K562 (cell line): ENCODE results near the gene TMEM266. TPM values are rescaled to one million over a fixed set of nuclear protein-coding genes. Genes with fewer than 3 reads are reported as not detected.

Source experiments
- ATAC-seq: fragments of 200-7000 bp; cut with Tn5 transposase; 3 replicates; pipeline ENCODE4 v1.9.1; 2020; ENCODE audit warnings: moderate library complexity
- Bru-seq: library from RNA; stranded (reverse); fragments of 400-500 nt; gene quantifications from one replicate; lab custom pipeline; 2021; lab: Mats Ljungman, UMichigan
- BruChase-seq, 2 experiments: library from RNA; stranded (reverse); fragments of 400-500 nt; gene quantifications; one replicate each; lab custom pipeline; 2021; lab: Mats Ljungman, UMichigan
- BruUV-seq: library from RNA; stranded (reverse); fragments of 400-500 nt; replicated peaks from 2 replicates; lab custom pipeline; 2021; lab: Mats Ljungman, UMichigan
- CTCF ChIA-PET: fragments of 300-600 bp; formaldehyde crosslinking; extraction: SDS; loops from one replicate; lab custom pipeline; 2021; ENCODE audit warnings: low intra/inter-chr PET ratio; lab: Yijun Ruan, JAX
- POLR2A ChIA-PET: fragments of 300-600, 350-650 bp; sonication (Branson Sonifier 250); formaldehyde crosslinking; extraction: SDS; loops from one replicate; lab custom pipeline; 2021; ENCODE audit warnings: antibody characterized with exemption, inconsistent platforms; lab: Yijun Ruan, JAX
- DNase-seq, 4 experiments: peaks; one replicate each; pipeline versions ENCODE4 v3.0.0 to v3.0.0-alpha.2; 2011 to 2018; ENCODE audit warnings: low spot score in 3 of 4, mixed read lengths in 3 of 4; ENCODE audit errors: extremely low read depth in 1 of 4
- FAIRE-seq: peaks from 2 replicates; lab custom pipeline; 2011; peaks lifted over from hg19 to GRCh38; lab: Jason Lieb, UNC
- H2AFZ ChIP-seq: 2 replicates; pipeline ENCODE4 v1.6.0; 2011; ENCODE audit warnings: low read depth, low read length, control low read depth, inconsistent platforms
- H3K27ac ChIP-seq: fragments of 200-600 bp; 3 replicates; pipeline ENCODE4 v1.8.0; 2011; ENCODE audit warnings: low read depth, mild to moderate bottlenecking, control low read depth, inconsistent platforms, low read length, moderate library complexity, mixed read lengths; ENCODE audit errors: extremely low read depth
- H3K27me3 ChIP-seq, 2 experiments: fragments of 300-600 bp in 1 of 2; 2 replicates in 1 of 2; 3 replicates in 1 of 2; pipeline versions ENCODE4 v1.6.0 to v1.8.0; 2011; ENCODE audit warnings: inconsistent platforms in 2 of 2, low read length in 2 of 2, mild to moderate bottlenecking in 1 of 2, mixed read lengths in 1 of 2, moderate library complexity in 1 of 2; ENCODE audit not compliant: control insufficient read depth in 2 of 2, insufficient read depth in 2 of 2
- H3K36me3 ChIP-seq: fragments of 300-600 bp; 3 replicates; pipeline ENCODE4 v1.8.0; 2011; ENCODE audit warnings: mild to moderate bottlenecking, low read length, inconsistent platforms; ENCODE audit not compliant: control insufficient read depth, insufficient read depth
- H3K4me1 ChIP-seq, 2 experiments: fragments of 200-600 bp in 1 of 2; replicated peaks in 1 of 2; 2 replicates in 1 of 2; 3 replicates in 1 of 2; pipeline versions ENCODE4 v1.5.1 to v1.8.0; 2011; ENCODE audit warnings: inconsistent platforms in 2 of 2, low read length in 2 of 2, mild to moderate bottlenecking in 1 of 2, mixed read lengths in 1 of 2, moderate library complexity in 1 of 2; ENCODE audit not compliant: control insufficient read depth in 2 of 2, insufficient read depth in 2 of 2
- H3K4me2 ChIP-seq: 2 replicates; pipeline ENCODE4 v1.6.1; 2011; ENCODE audit warnings: low read length, control low read depth, inconsistent platforms, mixed read lengths; ENCODE audit not compliant: insufficient read depth
- H3K4me3 ChIP-seq: fragments of 200-600 bp; sonication (generic), shearing (Covaris generic); 2 replicates; pipeline ENCODE4 v1.5.1; 2016; ENCODE audit warnings: control low read depth, inconsistent platforms
- H3K79me2 ChIP-seq: fragments of 200-600 bp; 3 replicates; pipeline ENCODE4 v1.8.0; 2011; ENCODE audit warnings: low read length, inconsistent platforms; ENCODE audit not compliant: control insufficient read depth, insufficient read depth
- H3K9ac ChIP-seq, 2 experiments: 2 replicates each; pipeline versions ENCODE4 v1.6.0 to v1.6.1; 2011; ENCODE audit warnings: low read depth in 2 of 2, low read length in 2 of 2, control low read depth in 1 of 2, inconsistent platforms in 1 of 2, mild to moderate bottlenecking in 1 of 2, mixed read lengths in 1 of 2; ENCODE audit not compliant: insufficient read depth in 1 of 2
- H3K9me1 ChIP-seq: one replicate; pipeline ENCODE4 v1.6.0; 2011; ENCODE audit warnings: inconsistent platforms, mild to moderate bottlenecking, low read length, moderate library complexity; ENCODE audit not compliant: control insufficient read depth, insufficient read depth
- H3K9me3 ChIP-seq: replicated peaks from 2 replicates; pipeline ENCODE4 v1.5.1; 2011; ENCODE audit warnings: low read depth, low read length, inconsistent platforms; ENCODE audit not compliant: control insufficient read depth, insufficient read depth
- H4K20me1 ChIP-seq: replicated peaks from 2 replicates; pipeline ENCODE4 v1.6.1; 2011; ENCODE audit warnings: low read length, inconsistent platforms, mixed read lengths; ENCODE audit not compliant: control insufficient read depth, insufficient read depth
- ILK ChIP-seq: fragments of 450-650 bp; IDR thresholded peaks from 2 replicates; pipeline ENCODE4 v1.6.1; 2016; ENCODE audit warnings: missing genetic modification characterization, low read depth, mild to moderate bottlenecking, missing compliant biosample characterization, moderate library complexity, borderline replicate concordance
- NR4A1 ChIP-seq, 2 experiments: fragments of 250-450 bp in 1 of 2; fragments of 450-650 bp in 1 of 2; sonication (Bioruptor Pico) in 1 of 2; IDR thresholded peaks; 2 replicates each; pipeline versions ENCODE4 v1.4.0 to v1.6.1; 2016 to 2020; ENCODE audit warnings: mild to moderate bottlenecking in 2 of 2, missing compliant biosample characterization in 1 of 2, missing genetic modification characterization in 1 of 2, moderate library complexity in 1 of 2
- ZBTB7A ChIP-seq: IDR thresholded peaks from 2 replicates; pipeline ENCODE4 v1.6.1; 2011; ENCODE audit warnings: low read depth, mild to moderate bottlenecking, low read length, moderate library complexity, borderline replicate concordance; ENCODE audit not compliant: control insufficient read depth
- ZNF76 ChIP-seq: fragments of 250-450 bp; sonication (Bioruptor Pico); IDR thresholded peaks from 2 replicates; pipeline ENCODE4 v1.4.0; 2020; ENCODE audit warnings: mild to moderate bottlenecking, moderate library complexity, borderline replicate concordance
- WGBS: fragments of 100-300 bp; shearing (Covaris generic); methylation state at CpG from one replicate; pipeline ENCODE4 v1.1.6; 2016; ENCODE audit warnings: low coverage, mixed read lengths; ENCODE audit not compliant: insufficient coverage; ENCODE audit errors: missing lambda C conversion rate; 5-methylcytosine and 5-hydroxymethylcytosine counted together
- in situ Hi-C: fragments of 300-500 bp; cut with MboI; formaldehyde crosslinking; loops from 4 replicates; pipeline ENCODE4 v1.15.0; 2018; ENCODE audit warnings: inconsistent platforms, mixed read lengths
- intact Hi-C: fragments of 100-400 bp; cut with micrococcal nuclease; formaldehyde crosslinking; loops from 2 replicates; pipeline ENCODE4 v1.14.2; 2022
- long read RNA-seq, 3 experiments: library from polyadenylated mRNA in 2 of 3; library from RNA in 1 of 3; unstranded in 2 of 3; stranded (forward) in 1 of 3; transcript quantifications; one replicate each; pipeline ENCODE4 v2.0.0, GENCODE V29; 2019 to 2022
- polyA minus RNA-seq, 3 experiments: library from RNA; depleted of rRNA, polyadenylated mRNA; stranded (reverse); fragments of >200 nt; gene quantifications; 2 replicates each; pipeline ENCODE4 v1.2.3, GENCODE V29; 2011
- polyA plus RNA-seq, 8 experiments: library from polyadenylated mRNA; depleted of rRNA in 4 of 8; stranded (reverse) in 5 of 8; unstranded in 3 of 8; fragments of >200 nt; fragmentation: Nextera tagmentation in 2 of 8; fragmentation: Illumina TruSeq in 1 of 8; extraction: Ambion mirVana in 2 of 8; extraction: Trizol in 1 of 8; gene quantifications; 2 replicates each; pipeline versions ENCODE4 v1.2.1 to v1.2.3, GENCODE V29; 2011 to 2014; ENCODE audit warnings: inconsistent platforms in 1 of 8, missing spikeins in 1 of 8
- total RNA-seq, 7 experiments: library from RNA; depleted of rRNA in 6 of 7; stranded (reverse); fragments of >200 nt in 6 of 7; fragmentation: Illumina TruSeq in 2 of 7; extraction: Trizol in 2 of 7; gene quantifications; 2 replicates each; pipeline versions ENCODE4 v1.2.1 to v1.2.3, GENCODE V29; 2011 to 2021; ENCODE audit warnings: low replicate concordance in 1 of 7
- TF ChIP-seq, protein P1 (sequence below): fragments of 200-800 bp; sonication (Bioruptor generic); IDR thresholded peaks from 2 replicates; pipeline ENCODE4 v1.6.1; 2017; ENCODE audit warnings: missing genetic modification characterization, missing compliant biosample characterization
- TF ChIP-seq, protein P2 (sequence below): sonication (generic); formaldehyde crosslinking; IDR thresholded peaks from 2 replicates; pipeline ENCODE4 v1.8.0; 2023; ENCODE audit warnings: mild to moderate bottlenecking, missing genetic modification reagents

Gene TMEM266, protein sequence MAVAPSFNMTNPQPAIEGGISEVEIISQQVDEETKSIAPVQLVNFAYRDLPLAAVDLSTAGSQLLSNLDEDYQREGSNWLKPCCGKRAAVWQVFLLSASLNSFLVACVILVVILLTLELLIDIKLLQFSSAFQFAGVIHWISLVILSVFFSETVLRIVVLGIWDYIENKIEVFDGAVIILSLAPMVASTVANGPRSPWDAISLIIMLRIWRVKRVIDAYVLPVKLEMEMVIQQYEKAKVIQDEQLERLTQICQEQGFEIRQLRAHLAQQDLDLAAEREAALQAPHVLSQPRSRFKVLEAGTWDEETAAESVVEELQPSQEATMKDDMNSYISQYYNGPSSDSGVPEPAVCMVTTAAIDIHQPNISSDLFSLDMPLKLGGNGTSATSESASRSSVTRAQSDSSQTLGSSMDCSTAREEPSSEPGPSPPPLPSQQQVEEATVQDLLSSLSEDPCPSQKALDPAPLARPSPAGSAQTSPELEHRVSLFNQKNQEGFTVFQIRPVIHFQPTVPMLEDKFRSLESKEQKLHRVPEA
- total RNA-seq (2011; cell fraction: chromatin; rRNA removed; ENCODE audit: low replicate concordance): not detected in 2 replicates
- total RNA-seq (2011; cell fraction: nucleolus; rRNA removed): not detected in 2 replicates
- total RNA-seq (2011; cell fraction: nucleoplasm; rRNA removed): not detected in 2 replicates
- total RNA-seq (2014; rRNA removed) (not detected in 2 replicates), total RNA-seq (2014; rRNA removed; fragmentation: Illumina TruSeq; extraction: Trizol) (not detected in 2 replicates), total RNA-seq (2015; rRNA removed; fragmentation: Illumina TruSeq; extraction: Trizol) (not detected in 2 replicates), total RNA-seq (2021) (not detected in 2 replicates), polyA plus RNA-seq (2011; rRNA removed) (not detected in 2 replicates), polyA plus RNA-seq (2014; fragmentation: Illumina TruSeq; extraction: Trizol) (not detected in 2 replicates), polyA plus RNA-seq (2014; fragmentation: Nextera tagmentation; extraction: Ambion mirVana) (not detected), polyA plus RNA-seq (2014; rRNA removed) (not detected in 2 replicates), polyA minus RNA-seq (2011; rRNA and poly(A)+ RNA removed) (not detected in 2 replicates), Bru-seq, nascent RNA (percentile 7 among the genes with signal in this experiment), BruChase-seq, experiment 1, labeled RNA remaining after a 2-hour chase (percentile 10 among the genes with signal in this experiment), BruChase-seq, experiment 2, labeled RNA remaining after a 6-hour chase (percentile 13 among the genes with signal in this experiment)
- polyA plus RNA-seq (2011; cell fraction: cytosol; rRNA removed): not detected in 2 replicates
- 0.06 TPM in 1 of 2 replicates, not detected in the other for polyA plus RNA-seq (2011; cell fraction: nucleus; rRNA removed)
- 0.12 and 0.48 TPM in 2 replicates for polyA plus RNA-seq (2012)
- not detected in 2 replicates for polyA minus RNA-seq (2011; cell fraction: cytosol; rRNA and poly(A)+ RNA removed)
- not detected in 2 replicates for polyA minus RNA-seq (2011; cell fraction: nucleus; rRNA and poly(A)+ RNA removed)
- long read RNA-seq, experiment 1, partial matches to known transcripts: 0 of 3 reads
- long read RNA-seq, experiment 1, other reads (novel, unspliced or antisense): 3 of 3 reads
- long read RNA-seq, experiment 2: 0 reads
- long read RNA-seq, experiment 3: 0 reads

DNA sequence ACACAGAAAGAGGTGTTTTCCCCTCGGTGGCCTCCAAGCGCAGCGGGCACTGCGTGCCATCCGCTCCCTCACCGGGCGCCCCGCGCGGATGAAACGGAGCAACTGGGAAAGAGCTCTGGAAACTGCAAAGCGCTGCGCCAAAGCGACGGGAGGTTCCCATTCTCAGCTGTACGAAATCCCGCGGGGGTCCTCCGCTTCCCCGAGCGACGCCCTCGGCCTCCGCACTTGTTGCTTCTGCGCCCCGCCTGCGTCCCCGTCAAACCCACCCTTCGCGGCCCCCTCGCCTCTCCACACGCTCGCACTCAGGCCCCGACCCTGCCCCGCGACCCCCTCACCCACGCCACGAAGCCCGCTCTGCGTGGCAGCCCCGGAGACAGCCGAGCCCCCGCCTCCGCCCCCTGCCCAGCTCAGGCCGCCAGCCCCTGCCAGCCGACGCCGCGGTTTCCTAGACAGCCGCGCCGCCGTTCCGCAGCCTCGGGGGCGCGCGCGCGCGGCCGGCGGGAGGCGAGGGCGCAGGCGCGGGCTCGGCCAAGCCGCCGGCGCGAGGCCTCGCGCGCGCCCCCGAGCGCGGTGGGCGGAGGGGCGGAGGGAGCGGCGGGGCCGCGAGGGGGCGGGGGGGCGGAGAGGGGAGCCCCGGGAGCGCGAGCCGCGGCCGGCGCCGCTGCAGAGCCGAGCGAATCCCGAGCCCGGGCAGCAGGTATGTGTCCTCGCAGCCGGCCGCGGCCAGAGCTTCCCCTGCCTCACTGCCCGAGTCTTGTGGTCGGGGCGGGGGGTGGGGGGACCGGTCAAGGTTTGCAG lies at the start of gene TMEM266:
Gene TMEM266 (plus strand): TSS at position 666 of the 798 bp plus-strand sequence. CDS start 74,279 bp downstream, outside the sequence.
- TF ChIP-seq, protein P1, sequence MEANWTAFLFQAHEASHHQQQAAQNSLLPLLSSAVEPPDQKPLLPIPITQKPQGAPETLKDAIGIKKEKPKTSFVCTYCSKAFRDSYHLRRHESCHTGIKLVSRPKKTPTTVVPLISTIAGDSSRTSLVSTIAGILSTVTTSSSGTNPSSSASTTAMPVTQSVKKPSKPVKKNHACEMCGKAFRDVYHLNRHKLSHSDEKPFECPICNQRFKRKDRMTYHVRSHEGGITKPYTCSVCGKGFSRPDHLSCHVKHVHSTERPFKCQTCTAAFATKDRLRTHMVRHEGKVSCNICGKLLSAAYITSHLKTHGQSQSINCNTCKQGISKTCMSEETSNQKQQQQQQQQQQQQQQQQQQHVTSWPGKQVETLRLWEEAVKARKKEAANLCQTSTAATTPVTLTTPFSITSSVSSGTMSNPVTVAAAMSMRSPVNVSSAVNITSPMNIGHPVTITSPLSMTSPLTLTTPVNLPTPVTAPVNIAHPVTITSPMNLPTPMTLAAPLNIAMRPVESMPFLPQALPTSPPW (CRISPR knock-in tag): peak; percentile 61
- TF ChIP-seq, protein P2, sequence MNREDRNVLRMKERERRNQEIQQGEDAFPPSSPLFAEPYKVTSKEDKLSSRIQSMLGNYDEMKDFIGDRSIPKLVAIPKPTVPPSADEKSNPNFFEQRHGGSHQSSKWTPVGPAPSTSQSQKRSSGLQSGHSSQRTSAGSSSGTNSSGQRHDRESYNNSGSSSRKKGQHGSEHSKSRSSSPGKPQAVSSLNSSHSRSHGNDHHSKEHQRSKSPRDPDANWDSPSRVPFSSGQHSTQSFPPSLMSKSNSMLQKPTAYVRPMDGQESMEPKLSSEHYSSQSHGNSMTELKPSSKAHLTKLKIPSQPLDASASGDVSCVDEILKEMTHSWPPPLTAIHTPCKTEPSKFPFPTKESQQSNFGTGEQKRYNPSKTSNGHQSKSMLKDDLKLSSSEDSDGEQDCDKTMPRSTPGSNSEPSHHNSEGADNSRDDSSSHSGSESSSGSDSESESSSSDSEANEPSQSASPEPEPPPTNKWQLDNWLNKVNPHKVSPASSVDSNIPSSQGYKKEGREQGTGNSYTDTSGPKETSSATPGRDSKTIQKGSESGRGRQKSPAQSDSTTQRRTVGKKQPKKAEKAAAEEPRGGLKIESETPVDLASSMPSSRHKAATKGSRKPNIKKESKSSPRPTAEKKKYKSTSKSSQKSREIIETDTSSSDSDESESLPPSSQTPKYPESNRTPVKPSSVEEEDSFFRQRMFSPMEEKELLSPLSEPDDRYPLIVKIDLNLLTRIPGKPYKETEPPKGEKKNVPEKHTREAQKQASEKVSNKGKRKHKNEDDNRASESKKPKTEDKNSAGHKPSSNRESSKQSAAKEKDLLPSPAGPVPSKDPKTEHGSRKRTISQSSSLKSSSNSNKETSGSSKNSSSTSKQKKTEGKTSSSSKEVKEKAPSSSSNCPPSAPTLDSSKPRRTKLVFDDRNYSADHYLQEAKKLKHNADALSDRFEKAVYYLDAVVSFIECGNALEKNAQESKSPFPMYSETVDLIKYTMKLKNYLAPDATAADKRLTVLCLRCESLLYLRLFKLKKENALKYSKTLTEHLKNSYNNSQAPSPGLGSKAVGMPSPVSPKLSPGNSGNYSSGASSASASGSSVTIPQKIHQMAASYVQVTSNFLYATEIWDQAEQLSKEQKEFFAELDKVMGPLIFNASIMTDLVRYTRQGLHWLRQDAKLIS (CRISPR knock-in tag): no peak
- TF ChIP-seq ILK (tag) (no peak), ZNF76 (no peak), NR4A1 (CRISPR knock-in tag; IDR thresholded peaks at IDR 0.05) (no peak), NR4A1 (tag; IDR thresholded peaks at IDR 0.05) (no peak), ZBTB7A (0 out of 2 replicates have a peak, but pooled peaks have one; percentile 8)
- H3K4me2 ChIP-seq: peak within 1 kb of the TSS; percentile 59
- no peaks in the 10 kb centered on the region for H3K9me3 ChIP-seq
- H3K4me3 ChIP-seq: peak within 1 kb of the TSS; percentile 38
- H3K9ac ChIP-seq: peak within 1 kb of the TSS in 1 of 2 experiments; percentile 80; a peak in 2 of 4 replicates
- peak; percentile 47 to 94 (median 82) for DNase-seq
- no peaks in the 10 kb centered on the region for H3K36me3 ChIP-seq
- no peak within 1 kb of the TSS for H3K27ac ChIP-seq
- H3K27me3 ChIP-seq: peaks cover 34 to 38% of the 10 kb centered on the region in 2 experiments
- BruUV-seq: no TSS peak
- no peaks in the 10 kb centered on the region for H3K9me1 ChIP-seq
- H4K20me1 ChIP-seq: peaks cover 8% of the 10 kb centered on the region; the same call in 1 of the 2 replicates
- intact Hi-C loops: loop anchor here (10.0 kb wide), 2 partner anchors 245 to 275 kb away; no protein-coding TSS in a partner anchor
- POLR2A ChIA-PET: no interaction called here
- in situ Hi-C loops: loop anchor here (5.0 kb wide), 1 partner anchor 83 kb away; no protein-coding TSS in a partner anchor
- ATAC-seq: peak; percentile 65
- no peaks in the 10 kb centered on the region for H3K79me2 ChIP-seq
- H2AFZ ChIP-seq: peak within 1 kb of the TSS; percentile 61
- peaks cover 0 to 10% of the 10 kb centered on the region in 2 experiments; a peak in 3 of 5 replicates for H3K4me1 ChIP-seq
- FAIRE-seq: no peak
- CTCF ChIA-PET: interaction anchor here (0.6 to 3.5 kb wide), 2 partner anchors 79 to 137 kb away, joined by 3 to 30 read pairs; no protein-coding TSS in a partner anchor
- 4% methylated on average over 25 of the region's 107 CpGs for WGBS
